Germinal center (tissue), 1 donor: ENCODE results near the gene P2RX7.
"Not testable (repeated sequence)": the region's sequence is repeated elsewhere in the genome, so short reads cannot be mapped to it uniquely, and the experiment has no call there.

Experiments
- DNase-seq: peaks from one replicate; pipeline ENCODE4 v3.0.0; 2012; ENCODE audit warnings: mixed read lengths, low spot score

P2RX7 gene

DNA sequence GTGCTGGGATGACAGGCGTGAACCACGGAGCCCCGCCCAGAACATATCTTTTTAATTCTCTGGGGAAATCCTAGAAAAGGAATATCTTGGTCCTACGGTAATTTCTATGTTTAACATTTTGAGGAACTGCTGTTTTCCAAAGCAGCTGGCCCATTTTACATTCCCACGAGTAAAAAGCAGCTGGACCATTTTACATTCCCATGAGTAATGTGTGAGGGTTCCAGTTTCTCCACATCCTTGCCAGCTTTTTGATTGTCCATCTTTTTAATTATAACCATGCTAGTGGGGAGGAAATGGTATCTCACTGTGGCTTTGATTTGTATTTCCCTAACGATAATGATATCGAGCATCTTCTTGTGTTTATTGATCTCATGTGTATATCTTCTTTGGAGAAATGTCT is 72.8 kb downstream of the P2RX7 start:
- no peak for DNase-seq

DNA sequence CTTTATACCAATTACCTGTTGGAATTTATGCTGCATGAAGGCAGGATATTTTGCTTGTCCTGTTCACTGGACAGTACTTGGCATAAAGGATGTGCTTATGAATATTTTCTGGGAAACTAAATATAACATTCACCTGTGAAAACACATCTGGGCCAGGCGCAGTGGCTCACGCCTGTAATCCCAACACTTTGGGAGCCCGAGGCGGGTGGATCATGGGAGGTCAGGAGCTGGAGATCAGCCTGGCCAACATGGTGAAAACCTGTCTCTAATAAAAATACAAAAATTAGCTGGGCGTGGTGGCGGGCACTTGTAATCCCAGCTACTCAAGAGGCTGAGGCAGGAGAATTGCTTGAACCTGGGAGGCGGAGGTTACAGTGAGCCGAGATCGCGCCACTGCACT is 75.9 kb downstream of the P2RX7 start:
- not testable (repeated sequence) for DNase-seq

DNA sequence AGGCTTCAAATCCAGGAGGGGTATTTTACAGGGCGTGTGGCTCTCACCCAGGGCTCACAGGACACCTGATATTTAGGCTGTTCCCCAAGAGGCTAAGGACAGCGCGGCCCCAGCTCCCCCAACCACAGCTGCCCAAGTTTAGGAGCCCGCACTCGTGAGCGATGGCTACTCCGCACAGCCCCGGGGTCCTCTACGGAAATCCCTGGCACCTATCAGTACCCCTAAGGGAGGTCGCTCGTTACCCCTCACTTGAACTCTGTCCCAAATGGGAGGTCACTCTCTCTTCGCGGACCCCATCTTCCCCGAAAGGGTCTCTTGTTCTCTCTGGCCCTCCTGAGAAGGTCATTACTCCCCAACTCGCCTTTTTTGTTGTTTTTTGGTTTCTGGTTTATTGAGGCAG is 76.5 kb downstream of the P2RX7 start:
- DNase-seq: no peak

DNA sequence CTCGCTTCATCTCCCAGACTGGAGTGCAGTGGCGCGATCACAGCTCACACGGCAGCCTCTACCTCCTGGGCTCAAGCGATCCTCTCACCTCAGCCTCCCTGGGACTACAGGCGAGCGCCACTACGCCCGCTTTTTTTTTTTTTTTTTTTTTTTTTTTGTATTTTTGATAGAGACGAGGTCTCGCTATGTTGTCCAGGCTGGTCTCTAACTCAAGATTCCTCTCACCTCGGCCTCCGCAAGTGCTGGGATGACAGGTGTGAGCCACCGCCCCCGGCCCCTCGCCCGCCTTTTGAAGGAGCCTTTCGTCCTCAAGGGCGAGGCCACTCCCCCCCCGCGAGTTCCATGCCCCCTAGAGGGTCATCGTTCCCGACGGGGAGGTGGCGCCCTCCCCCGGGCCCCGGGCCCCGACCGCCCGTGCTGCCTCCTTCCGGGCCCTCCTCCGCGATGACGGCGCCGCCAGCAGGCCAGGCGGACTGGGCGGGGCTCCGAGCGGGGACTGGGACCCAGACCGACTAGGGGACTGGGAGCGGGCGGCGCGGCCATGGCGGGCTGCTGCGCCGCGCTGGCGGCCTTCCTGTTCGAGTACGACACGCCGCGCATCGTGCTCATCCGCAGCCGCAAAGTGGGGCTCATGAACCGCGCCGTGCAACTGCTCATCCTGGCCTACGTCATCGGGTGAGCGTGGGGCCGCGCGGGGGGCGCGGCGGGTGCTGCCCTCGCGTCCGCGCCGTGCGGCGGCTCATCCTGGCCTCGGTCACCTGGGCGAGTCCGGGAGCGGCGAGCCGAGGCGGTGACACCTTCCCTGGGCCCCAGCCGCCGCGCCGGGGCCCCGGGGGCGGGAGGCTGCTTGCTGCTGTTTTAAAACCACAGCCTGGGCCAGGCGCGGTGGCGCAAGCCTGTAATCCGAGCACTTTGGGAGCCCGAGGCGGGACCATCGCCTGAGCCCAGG is 77.2 kb downstream of the P2RX7 start, which contains the start of gene P2RX4:
Gene P2RX4, plus strand, starts transcription at position 506 of the 949 bp plus-strand sequence. Its CDS starts 36 bp downstream, at position 542.
- peak; percentile 88 for DNase-seq

DNA sequence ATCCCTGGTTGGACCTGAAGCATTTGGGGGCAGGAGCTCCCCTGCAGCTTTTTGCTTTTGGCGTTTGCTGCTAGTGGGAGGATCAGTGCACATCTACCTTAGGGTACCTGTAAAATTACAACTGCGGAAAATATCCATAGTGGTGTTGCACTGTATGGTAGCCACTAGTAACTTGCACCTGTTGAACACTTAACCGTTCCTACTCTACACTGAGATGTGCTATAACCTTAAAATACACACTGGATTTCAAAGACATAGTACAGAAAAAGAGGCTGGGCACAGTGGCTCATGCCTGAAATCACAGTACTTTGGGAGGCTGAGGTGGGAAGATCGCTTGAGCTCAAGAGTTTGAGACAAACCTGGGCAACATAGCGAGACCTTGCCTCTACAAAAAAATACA is 80.2 kb downstream of the P2RX7 start:
- DNase-seq: no peak

DNA sequence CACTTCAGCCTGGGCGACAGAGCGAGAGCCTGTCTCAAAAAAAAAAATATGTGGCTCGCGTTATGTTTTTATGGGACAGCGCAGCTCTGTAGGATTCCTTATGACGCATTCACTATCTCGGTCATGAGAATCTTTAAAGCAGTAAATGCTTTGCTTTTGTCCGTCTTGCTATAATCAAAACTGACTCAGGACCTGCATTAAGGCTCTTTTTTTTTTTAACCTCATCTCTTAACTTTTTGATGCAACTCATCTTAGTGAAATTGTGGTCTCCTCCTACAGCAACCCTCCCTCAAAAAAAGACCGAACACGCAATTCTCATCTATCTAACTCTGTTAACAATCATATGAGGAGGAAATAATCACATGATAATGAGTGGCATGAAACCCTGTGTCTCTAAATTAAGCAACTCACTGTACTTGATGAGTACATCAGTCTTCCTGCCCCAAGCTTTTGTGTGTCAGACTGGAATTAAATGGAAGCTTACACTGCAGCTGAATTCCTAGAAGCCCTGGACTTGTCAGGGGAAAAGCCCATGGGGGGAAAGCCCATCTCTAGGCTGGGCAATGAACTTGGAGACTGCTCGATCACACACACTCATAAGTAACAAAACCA is 81.6 kb downstream of the P2RX7 start:
- DNase-seq: no peak

DNA sequence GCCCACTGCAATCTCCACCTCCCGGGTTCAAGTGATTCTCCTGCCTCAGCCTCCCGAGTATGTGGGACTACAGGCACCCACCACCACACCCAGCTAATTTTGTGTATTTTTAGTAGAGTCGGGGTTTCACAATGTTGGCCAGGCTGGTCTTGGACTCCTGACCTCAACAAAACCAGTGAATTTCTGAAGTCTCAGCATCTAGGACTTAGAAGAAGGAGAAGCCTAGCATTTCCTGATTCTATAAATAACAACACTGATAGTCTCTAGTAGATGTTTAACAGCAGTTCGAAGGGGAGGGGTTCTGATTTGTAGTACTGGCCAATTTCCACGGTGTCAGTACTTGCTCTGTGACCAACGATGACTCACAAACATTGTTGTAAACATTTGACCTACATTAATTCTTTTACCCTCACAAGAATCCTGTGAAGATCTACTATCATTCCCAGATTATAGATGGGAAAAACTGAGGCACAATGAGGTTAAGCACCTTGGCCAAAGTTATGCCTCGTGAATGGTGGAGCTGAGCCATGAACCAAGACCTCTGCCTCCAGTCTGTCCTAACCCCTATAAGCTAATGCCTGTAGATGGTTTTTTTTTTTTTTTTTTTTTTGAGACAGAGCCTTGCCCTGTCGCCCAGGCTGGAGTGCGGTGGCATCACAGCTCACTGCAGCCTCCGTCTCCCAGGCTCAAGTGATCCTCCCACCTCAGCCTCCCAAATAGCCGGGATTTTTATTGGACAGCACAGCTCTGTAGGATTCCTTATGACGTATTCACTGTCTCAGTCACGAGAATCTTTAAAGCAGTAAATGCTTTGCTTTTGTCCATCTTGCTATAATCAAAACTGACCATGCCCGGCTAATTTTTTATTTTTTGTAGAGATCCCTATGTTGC is 82.4 kb downstream of the P2RX7 start:
- DNase-seq: no peak

DNA sequence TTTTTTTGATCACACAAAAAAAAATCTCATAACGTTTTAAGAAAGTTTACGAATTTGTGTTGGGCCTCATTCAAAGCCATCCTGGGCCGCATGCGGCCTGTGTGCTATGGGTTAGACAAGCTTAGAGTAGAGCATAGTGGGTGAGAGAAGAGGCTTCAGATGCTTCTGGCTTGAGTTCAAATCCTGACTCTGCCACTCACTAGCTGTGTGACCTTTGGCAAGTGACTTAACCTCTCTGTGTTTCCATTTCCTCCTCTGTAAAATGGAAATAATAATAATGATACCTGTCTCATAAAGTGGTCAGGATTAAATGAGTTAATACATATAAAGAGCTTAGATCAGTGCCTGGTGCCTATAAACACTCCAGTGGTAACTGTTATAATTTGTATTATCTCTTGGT is 83.4 kb downstream of the P2RX7 start:
- no peak for DNase-seq

DNA sequence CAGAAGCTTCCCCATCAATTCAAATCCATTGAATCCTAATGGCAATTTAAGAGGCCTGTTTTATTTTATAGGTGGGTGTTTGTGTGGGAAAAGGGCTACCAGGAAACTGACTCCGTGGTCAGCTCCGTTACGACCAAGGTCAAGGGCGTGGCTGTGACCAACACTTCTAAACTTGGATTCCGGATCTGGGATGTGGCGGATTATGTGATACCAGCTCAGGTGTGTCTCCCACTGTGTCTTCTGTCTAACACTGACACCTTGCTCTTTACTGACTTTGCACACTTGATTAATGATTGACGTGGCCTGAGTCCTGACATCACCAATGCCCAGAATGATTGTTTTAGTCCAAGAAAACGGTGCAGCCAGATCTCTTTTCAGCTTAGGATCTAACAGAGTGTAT is 84.4 kb downstream of the P2RX7 start:
- DNase-seq: no peak

DNA sequence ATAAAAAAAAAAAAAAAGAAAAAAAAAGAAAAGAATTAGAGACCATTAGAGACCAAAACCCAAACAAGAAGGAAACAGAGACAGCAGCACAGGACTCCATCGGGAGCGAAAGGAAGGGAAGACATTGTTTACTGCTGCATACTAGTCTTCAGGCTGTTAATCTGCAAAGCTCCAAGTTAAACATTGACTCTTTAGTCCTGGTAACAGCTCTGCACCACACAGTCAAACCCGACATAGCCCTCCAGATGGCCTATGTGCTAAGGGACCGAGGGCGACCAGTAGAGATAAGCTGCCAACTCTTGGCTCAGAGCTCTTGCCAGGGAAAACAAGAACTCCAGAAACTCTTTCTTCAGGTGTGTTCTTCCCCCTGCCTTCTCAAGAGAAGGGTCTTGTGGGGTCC is 85.1 kb downstream of the P2RX7 start:
- no peak for DNase-seq

DNA sequence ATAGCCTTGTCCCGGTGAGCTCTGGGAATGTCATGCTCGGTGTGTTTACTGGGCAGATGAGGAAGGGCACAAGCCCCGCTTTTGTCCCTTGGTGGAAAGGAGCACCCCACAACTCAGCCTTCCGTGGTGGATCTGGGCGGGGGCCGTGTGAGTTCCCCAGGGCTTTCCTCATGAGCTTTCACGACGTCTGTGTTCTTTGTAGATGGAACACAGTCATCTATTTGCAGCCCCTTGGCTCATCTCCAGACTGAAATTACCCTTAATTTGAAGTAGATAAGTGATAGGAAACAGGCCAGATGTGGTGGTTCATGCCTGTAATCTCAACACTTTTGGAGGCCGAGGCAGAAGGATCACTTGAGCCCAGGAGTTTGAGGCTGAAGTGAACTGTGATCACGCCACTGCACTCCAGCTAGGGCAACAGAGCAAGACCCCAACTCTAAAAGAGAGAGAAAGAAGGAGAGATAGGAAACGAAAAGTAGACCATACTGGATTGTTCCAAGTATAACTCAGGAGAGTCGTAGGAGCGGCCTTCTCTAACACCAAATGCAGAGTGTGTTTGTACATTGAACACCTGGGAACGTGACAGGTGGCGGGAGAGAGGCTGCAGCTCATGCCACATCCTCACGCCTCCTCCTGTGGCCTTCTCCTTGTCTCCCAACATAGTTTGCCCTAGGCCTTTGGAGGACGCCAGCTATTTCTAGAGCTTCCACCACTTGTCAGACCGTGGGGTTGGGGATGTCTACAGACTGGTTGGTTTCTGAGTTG is 86.1 kb downstream of the P2RX7 start:
- DNase-seq: no peak

DNA sequence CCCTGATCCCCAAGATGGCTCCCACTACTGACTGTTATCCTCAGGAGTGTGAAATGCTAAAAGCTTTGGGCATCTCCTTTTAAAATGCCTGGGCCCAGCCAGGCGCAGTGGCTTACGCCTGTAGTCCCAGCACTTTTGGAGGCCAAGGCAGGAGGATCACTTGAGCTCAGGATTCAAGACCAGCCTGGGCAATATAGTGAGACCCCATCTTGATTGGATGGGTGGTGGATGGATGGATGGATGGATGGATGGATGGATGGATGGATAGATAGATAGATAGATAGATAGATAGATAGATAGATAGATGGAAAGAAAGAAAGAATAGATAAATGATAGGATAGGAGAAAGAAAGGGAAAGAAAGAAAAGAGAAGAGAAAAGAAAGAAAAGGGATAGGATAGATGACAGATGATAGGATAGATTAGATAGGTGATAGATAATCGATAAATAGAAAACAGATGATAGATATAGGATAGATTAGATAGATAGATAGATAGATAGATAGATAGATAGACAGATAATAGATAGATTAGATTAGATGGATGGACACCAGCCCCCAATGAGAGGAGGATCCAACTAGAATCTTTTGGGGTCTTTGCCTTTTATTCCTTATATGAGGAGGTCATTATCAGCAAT is 86.8 kb downstream of the P2RX7 start:
- DNase-seq: no peak

DNA sequence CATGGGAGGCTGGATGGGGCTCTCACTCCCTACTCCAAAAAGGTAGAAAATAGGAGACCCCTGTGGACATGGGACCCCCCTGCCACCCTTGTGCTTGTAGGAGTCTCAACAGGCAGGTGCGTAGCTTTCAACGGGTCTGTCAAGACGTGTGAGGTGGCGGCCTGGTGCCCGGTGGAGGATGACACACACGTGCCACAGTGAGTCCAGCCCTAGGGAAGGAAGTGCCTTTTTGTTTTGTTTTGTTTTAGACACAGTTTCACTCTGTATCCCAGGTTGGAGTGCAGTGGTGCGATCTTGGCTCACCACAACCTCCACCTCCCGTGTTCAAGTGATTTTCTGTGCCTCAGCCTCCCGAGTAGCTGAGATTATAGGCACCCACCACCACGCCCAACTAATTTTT is 90.2 kb downstream of the P2RX7 start:
- no peak for DNase-seq

DNA sequence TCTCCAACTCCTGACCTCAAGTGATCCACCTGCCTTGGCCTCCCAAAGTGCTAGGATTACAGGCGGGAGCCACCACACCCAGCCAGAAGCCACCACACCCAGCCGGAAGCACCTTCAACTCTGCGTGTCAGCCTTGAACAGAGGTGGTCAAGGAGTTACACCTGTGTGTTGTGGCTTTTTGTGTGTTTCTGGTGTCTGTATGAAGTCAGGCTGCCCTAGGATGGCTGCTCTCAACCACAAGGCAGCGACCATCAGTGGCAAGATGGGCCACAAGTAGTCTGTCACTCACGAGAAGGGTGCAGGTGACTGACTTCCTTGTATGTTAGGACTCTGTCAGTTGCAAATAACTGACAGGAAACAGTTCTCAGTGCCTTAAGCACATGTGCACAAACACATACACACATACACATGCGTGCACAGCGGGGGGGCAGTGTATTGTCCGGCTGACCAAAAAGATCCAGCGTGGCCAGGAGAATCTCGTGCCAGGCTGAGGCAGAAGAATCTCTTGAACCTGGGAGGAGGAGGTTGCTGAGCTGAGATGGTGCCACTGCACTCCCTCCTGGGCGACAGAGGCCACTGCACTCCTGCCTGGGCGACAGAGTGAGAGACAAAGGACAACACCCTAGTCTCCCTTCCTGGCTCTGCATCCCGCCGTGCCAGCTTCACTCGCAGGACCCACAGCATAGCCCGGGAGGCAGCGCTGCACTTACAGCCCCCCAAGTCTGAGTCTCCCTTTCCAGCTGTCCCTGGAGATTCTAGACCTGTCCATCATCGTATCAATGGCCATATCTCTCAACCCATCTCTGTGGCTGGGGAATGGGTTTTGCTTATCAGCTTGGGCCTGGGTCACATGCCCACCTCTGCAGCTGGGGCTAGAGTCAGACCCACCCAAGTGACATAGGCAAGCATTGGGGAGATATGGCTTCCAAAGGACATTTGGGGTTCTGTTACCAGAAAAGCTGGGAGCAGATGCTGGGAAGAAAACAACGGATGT is 90.9 kb downstream of the P2RX7 start:
- DNase-seq: no peak

DNA sequence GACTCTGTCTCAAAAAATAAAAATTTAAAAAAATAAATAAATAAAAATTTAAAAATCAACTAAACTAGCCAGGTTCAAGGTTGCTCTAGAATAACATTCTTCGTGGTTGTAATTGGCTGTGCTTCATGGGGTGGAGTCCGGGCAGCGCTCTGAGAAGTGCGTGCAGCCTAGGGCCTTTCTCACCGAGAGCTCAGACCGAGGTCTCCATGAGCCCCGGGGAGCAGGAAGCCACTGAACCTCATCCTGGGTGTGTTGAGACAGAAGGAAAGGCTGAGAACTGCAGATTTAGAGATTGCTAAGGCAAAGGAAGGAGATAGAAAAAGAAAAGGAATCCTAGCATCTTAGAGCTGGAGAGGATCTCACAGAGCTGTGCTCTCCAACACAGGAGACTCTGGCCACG is 91.9 kb downstream of the P2RX7 start:
- no peak for DNase-seq

DNA sequence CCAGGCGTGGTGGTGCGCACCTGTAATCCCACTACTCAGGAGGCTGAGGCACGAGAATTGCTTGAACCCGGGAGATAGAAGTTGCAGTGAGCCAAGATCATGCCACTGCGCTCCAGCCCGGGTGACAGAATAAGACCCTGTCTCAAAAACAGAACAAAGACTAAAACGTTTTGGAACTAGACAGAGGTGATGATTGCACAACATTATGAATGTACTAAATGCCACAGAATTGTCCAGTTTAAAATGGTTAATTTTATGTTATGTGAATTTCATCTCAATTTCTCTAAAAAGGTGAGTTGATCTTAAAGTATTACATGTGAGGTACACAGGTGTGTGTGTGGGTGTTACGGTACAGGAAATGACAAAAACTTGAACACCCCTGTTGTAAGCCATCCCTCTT is 93.7 kb downstream of the P2RX7 start:
- no peak for DNase-seq

DNA sequence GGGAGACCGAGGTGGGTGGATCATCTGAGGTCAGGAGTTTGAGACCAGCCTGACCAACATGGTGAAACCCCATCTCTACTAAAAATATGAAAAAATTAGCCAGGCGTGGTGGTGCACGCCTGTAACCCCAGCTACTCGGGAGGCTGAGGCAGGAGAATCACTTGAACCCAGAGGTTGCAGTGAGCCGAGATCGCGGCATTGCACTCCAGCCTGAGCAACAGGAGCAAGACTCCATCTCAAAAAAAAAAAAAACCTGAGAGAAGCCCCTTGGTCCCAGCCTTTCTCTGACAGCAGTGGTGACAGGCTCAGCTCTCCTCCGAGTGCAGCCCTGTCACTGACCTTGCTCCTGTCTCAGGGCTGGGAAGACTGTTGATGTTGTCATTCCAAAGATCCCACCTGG is 94.2 kb downstream of the P2RX7 start:
- DNase-seq: not testable (repeated sequence)

DNA sequence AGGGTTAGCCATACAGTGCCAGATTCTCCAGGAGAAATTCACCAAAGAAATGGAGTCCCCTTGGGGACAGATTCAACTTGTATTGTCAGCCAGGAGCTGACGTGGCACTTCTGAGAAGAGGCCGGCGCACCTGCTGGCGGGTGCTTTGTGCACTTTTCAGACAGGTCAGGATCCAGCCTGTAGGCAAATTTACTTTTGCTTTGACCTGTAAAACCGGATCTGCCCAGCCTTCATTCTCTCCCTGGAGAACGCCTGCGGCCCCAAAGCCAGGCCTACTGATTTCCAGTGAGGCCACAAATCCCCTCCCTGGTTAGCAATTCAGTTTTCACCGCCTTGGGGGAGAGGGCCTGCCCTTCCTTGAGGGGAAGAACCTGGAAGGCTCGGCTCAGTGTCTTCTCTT is 94.6 kb downstream of the P2RX7 start:
- DNase-seq: peak; percentile 62

DNA sequence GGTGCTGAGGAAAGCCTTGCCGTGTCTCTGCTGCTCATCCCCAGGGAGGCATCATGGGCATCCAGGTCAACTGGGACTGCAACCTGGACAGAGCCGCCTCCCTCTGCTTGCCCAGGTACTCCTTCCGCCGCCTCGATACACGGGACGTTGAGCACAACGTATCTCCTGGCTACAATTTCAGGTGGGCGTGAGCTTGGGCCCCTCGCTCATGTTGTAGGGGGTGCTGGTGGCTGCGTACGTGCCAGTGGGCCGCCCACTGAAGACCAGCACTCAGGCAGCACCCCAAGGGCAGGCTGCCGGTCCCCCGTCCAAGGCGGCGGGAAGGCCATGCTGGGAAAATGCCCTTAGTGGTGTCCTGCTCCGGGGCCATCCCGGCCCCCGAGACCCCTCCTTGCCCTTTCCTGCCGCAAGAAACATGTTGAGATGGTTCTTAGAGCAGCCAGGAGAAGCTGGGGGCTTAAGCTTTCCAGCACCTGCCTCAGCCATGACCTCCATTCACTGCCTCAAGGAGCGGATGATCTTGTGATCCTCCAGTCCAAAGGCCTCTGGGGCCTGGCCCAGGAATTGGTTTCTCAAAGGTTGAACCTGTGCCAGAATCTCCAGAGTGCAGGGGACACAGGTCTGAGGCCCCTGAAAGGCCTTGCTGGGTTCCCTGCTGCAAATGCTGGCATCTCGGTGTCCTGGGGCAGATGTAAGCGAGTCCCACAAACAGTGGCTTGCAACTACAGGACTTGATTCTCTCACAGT is 96.4 kb downstream of the P2RX7 start:
- no peak for DNase-seq
